Tongue (tissue), 2 donors: ENCODE data around the gene OTUD7B. TPM values are rescaled to one million over a fixed set of nuclear protein-coding genes. Genes with fewer than 3 reads are reported as not detected.

Experiments
- DNase-seq: peaks from one replicate; pipeline ENCODE4 v3.0.0-alpha.2; 2015
- total RNA-seq: library from RNA; depleted of rRNA; stranded (reverse); fragments of >200 nt; gene quantifications from one replicate; pipeline ENCODE4 v1.2.3, GENCODE V29; 2014

The OTUD7B gene
- total RNA-seq, 1 donor from 2014 or later, result 26.8 TPM

DNA sequence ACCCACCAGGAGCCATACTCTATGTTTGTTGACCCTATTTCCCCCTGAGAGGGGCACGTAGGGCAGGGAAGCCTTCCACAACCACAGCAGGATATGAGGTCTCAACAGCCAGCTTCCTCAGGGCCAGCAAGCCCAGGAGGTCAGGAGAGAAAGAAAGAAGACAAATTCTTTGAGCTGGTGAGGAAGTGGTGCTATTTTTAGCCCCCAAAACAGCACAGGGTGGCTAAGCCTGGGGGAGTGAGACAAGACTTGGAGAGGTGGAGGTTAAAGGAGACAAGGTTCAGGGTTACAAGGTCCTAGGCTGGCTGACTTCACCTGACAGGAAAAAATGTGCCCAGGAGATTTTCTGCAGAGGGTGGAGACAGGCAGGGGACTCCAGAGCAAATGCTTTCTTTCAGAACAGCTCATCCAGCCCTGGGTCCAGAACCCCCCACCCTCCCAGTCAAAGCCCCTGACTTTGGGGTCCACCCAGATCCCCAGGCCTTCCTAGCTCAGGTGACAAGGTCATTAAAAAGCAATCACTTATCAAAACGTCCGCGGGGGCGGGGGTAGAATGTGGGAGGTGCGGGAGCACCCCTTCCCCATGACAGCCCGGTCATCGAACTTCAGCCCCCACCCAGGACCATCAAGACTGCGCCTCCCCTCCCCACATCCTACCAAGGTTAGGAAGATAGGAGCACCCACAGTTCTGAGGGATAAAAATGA, 94.2 kb downstream of the OTUD7B start:
- DNase-seq, result no peak

DNA sequence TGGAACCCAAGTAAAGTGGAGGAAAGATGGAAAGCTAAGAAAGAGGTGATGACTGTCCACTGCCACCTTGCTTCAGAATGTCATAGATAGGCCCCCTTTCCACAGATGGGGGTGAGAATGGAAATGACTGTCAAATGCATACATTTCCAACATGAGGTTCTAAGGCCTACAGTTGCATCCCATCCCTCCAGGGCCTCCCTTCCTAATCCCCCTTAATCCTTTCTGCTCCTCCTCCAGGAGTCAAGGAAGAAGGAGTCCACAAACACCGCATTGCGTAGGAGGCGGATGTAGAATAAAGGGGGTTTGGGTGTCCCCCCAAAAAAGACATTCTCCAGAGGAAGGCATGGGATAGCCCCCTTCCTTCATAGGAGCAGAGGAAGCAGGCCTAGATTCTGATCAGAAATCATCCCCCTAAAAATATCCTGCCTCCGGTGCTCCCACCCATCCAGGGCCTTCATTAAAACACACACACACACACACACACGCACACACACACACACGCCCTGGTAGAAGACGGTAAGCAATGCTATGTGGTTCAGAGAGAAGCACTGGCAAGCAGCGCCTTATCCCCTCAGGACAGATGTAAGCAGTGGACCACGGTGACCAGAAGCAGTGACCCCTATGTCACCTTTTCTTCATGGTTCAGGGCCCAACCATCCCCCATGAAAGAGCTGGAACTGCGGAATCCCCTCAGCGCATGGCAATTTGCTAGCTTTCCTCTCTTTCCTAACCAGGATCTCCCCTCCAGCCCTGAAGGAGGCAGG, 94.9 kb downstream of the OTUD7B start:
- no peak for DNase-seq

GRCh38 chr1:149914545-149914944, 96.0 kb downstream of the OTUD7B start:
- DNase-seq, result no peak

DNA sequence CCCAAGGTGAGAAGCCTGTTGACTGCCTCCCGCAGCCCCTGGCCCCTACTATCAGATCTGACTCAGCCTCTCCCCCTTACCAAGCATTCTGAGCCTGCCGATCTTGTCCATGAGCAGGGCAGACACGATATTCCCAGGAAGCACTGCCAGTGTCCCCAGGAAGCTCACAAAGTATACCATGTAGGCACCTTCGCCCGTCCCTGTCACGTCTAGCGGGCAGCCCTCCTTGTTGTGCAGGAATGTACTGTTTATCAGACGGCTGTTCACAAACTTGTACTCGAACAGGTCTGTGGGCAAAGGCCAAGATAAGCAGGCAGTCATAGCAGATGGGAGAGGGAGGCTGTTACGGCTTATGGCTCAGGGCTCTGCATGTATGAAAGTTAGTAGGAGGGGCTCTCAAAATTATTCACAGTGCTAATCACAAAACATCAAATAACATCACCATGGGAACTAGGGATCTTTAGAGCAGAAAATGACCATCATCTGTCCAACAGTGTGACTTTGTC, 103.9 kb downstream of the OTUD7B start:
- DNase-seq, result no peak

- no peak for DNase-seq
These were observed 106.6 kb downstream of the OTUD7B start for GRCh38 chr1:149903836-149904491.

GRCh38 chr1:149899460-149900284, 110.9 kb downstream of the OTUD7B start, which contains the start of gene BOLA1:
BOLA1 (plus strand) TSS chr1:149899568; CDS start chr1:149900060, 492 bp downstream.
- peak; percentile 97 for DNase-seq

DNA sequence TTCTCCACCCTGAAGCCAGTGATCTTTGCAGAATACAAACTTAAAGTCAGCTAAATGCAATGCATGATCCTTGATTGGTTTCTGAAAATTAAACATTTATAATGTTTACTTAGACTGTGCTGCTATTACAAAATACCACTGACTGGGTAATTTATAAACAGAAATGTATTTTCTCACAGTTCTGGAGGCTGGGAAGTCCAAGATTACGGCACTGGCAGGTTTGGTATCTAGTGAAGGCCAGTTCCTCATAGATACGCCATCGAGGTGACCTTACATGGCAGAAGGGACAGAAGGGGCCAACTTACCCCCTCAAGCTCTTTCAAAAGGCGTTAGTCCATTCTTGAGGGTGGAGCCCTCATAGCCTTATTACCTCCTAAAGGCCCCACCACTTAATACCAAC, 114.0 kb downstream of the OTUD7B start:
- no peak for DNase-seq

- DNase-seq, result peak; percentile 77
These were observed 121.6 kb downstream of the OTUD7B start for GRCh38 chr1:149888999-149889289.

DNA sequence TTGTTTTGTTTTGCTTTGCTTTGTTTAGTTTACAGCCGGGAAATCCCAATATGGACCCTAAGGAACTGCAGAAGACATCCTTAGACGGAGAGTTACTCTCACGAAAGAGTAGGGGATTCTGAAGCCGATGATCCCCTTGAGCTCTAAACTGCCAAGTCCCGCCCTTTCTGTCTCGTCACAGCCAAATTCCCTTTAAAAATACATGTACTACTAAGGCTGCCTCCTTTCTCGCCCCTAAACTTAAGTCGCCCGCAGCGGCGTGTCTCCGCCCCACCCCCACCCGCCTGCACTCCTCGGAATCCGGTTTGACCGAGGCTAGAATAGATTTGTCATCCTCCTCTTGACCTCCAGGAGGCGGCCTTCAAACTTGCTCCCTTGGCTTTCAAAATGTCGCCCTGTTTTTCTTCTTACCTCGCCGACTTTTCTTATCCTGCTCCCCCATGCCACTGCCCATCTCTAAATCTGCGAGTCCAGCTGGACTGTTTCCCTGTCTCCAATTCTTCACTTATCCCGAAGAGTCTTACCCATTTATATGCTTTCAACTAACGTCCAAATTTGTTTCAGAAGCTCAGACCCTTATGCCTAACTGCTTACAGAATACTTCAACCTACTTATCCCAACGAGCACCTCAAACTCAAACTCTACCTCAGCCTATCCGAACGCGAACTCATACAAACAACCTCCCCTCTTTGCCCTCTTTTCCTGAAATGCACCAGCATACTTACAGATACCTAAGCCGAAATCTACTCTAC, 122.1 kb downstream of the OTUD7B start:
- peak; percentile 95 for DNase-seq

Other genes starting within 250 kb of the OTUD7B start
- gene FCGR1A, start 228.0 kb downstream of the OTUD7B start, total RNA-seq, result 1.7 TPM
- 15.3 TPM for gene BOLA1, start 111.2 kb downstream of the OTUD7B start, total RNA-seq
- gene SV2A, start 92.9 kb downstream of the OTUD7B start, total RNA-seq, result 3.7 TPM
- gene SF3B4, start 82.9 kb downstream of the OTUD7B start, total RNA-seq, result 9.9 TPM
- gene MTMR11, start 73.8 kb downstream of the OTUD7B start, total RNA-seq, result 21.0 TPM
- gene VPS45, start 57.0 kb upstream of the OTUD7B start, total RNA-seq, result 51.6 TPM
- gene PLEKHO1, start 139.2 kb upstream of the OTUD7B start, total RNA-seq, result 29.0 TPM
- gene ANP32E, start 225.4 kb upstream of the OTUD7B start, total RNA-seq, result 32.8 TPM
- 9.1 TPM for gene CA14, start 247.0 kb upstream of the OTUD7B start, total RNA-seq